HG02678 (cell line): ENCODE results near the gene FILIP1.

ENCODE experiments used
- ATAC-seq: cut with Tn5 transposase; IDR thresholded peaks from one replicate; pipeline ENCODE4 v1.9.1; 2021; ENCODE audit warnings: mild to moderate bottlenecking, moderate library complexity; ENCODE audit not compliant: unreplicated experiment

FILIP1 gene

DNA sequence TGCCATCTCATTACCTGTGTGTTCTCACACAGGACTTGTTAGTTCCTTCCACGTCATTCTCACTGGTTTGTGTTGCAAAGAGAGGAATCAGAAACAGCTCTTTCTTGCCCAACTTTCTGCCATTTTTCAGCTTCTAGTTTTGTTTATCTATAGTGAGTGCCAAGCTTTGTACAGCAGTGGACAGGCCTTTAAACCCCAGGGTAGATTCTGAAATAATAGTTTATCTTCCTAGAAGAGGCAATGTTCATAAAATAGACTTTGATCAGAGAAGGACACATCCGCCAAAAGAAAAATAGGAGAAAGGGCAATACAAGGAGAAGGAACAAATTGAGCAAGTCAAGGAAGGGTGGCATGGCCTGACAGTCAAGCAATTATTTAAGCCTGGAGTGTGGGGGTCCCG lies 191.3 kb downstream of the FILIP1 start:
- no peak for ATAC-seq

DNA sequence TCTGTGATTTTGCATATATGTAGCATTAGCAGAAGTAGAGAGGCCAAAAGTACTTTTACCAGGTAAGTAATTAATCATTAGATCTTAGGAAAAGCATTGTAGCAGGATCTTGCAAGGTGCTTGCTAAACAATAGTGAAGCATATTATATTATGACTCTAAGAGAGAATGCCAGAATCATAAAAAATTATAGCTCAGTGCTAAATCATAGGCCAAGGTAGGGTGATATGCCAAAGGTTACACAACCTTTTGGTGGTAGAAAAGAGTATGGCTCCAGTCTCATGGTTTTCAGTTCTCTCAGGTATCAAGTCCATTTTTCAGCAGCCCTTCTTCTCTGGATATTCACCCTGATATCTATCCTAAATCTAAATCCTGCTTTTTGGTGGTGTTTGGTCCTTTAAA lies 192.1 kb downstream of the FILIP1 start:
- no peak for ATAC-seq

DNA sequence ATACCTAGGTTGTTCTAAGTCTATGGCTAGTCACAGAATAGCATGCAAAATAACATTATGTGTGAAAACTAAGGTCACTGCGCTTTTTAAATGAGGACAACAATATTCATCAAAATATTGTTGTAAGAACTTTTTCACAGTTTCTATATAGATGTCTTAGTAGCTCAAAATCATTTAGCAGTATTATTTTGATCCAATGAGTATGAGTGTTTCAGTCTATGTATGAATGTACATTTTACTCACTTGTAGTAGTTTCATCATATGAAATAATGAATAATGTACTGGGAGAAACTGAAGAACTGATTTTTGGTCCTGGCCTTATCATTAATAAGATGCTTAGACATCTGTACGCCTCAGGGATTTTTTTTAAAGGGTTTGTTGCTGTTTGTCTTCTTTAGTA lies 192.5 kb downstream of the FILIP1 start:
- ATAC-seq: no peak

DNA sequence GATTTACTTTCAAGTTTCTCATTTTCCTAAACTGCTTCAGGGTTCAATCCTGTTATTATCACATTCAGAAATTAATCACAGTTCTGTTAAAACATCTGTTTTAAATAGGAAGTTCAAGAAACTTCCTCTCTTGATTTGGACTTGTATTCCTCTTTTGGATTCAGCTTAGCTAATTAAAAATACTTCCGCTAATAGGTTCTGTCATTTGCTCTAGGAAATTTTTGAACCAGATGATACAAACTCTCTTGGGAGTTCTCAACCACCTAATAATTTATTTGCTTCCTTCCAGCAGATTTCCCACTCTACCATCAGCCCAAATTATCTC lies 193.1 kb downstream of the FILIP1 start:
- ATAC-seq: no peak

DNA sequence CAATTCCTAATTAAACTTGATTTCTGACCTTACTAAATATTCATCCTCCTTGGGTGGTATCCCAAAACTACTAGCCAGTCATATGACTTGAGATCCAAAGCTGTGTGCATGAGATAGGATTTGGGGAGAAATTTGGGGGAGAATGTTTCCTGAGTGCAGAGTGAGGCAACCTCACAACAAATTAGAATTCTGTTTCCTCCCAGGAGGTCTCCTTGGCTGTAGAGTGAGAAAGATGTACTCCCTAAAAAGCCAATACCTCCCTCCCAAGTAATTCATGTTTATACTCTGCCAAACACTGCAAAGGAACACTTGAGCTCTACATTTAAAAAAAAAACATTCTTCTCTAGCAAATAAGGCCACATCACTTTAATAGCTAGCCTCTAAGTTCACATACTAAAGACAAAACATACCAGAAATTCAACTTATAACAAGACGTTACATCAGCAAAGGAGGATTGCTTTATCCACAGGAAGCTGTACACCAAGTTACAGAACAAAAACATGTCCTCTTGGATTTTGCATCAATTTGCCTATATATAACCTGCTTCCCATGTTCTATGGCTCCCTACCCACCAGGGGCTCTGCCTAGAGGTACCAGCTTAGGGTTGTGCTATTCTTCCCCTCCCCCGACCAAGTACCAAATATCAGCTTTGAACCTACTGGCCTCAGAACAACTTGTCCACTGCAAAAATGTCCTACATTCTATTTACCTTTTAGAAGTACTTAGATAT lies 193.6 kb downstream of the FILIP1 start:
- no peak for ATAC-seq

DNA sequence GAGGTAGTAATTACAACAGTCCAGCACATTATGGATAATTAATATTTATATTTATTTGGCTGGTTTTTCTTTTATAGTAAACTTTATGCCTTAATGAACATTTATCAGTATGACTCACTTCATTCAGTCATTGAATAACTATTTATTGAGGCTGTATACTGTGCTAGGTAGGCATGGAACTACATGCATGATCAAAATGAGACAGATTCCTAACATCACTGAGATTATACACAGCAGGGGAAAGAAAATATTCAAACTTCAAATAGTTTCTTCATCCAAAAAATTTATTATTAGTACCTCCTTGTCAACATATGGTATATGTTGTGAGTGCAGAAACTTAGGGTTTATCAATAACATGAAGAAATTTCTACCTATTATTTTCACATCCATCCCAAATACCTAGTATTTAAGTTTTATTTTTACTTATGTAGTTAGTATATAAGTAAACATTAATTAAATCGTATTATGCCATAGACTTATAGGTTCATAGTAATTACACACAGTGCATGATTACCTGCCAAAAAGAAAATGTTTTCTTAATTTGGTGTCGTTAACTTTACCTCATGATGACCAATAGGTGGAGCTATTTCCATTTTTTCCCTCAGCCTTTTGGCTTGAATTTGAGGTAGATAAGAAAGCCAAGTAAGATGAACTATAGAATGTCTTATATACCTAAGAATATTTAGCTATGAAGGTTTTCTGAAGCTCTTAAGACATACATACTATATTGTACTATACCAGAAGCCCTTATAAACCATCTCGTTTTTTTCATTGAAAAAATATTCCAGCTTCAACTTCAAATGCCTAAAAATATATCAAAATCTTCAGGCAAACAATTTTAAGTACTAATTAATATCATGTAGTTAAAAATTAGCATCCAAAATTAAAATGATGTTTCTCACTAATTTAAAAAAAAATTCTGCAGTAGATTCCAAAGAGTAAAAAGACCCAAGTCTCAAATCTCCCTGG lies 196.5 kb downstream of the FILIP1 start:
- peak; percentile 86 for ATAC-seq

DNA sequence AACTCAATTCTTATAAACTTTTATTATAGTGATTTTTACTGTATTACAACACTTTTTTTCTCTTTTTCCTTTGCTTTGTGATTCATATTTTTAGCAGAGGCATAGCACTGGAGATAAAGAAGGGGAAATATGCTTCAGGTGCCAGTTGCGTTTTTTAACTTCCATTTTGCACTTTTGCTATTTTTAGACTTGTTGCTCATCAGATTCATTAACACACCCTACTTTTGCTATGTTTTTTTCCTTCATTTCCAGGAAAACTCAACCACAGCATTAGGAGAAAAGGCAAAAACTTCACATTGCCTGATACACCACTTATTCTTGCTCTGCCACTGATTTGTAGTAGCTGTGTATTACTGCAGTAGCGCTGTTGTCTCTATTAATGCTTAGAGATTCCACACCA lies 201.0 kb downstream of the FILIP1 start:
- no peak for ATAC-seq

DNA sequence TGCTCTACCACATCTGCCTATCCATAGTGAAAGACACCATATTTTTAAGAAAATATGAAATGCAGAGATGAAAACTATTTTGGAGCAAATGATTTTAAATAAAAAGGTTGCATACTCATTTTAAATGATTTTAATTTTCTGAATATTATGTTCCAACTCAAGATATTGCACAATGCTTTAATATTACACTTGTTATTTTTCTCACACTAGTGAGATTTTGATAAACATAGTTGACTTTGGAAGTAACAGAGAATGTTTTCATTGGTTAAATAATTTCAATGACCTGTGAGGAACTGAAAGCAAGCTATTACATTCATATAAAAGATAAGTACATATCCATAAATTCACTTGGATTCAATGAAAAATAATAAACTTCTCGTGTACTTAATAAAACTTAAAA lies 201.9 kb downstream of the FILIP1 start:
- ATAC-seq: no peak

GRCh38 chr6:75291331-75291730 lies 202.3 kb downstream of the FILIP1 start:
- no peak for ATAC-seq

- ATAC-seq: no peak
Measured at GRCh38 chr6:75290136-75290945, 203.3 kb downstream of the FILIP1 start.

DNA sequence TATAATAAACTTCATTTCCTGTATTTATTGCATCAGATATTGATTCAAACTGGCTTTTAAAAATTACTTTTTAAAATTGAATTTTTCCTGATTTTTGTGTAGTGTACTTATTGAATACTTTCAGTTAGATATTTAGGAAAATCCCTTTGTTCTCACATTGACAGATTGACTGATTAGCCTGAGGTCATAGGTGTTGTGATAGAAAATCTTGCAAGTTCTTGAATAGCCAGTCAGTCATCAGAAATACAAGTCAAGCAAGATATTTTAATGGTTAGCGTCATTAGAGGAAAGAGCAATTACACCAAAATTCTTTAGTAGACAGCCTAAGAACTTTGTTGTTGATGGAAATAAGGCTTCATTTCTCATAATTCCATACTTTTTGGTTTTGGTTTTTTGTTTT lies 205.6 kb downstream of the FILIP1 start:
- no peak for ATAC-seq

DNA sequence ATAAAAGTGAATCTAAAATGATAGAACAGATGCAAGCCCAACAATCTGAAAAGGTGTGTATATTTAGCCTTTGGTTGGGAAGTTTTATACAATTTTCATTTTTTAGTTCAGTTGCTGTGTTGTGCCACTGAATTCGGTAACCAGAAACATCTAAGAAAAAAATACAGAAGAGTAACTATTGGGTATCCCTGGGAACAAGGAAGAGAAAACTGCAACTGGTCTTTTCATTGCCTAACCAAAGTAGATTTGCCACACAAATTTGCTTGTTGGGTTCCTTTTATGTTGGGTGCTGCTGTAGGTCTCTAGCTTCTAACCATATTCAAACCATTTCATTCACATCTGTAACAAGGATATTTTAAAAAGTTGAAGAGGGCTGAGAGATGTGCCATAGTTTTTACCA lies 206.2 kb downstream of the FILIP1 start:
- no peak for ATAC-seq

- ATAC-seq: no peak
Measured at GRCh38 chr6:75286955-75287354, 206.6 kb downstream of the FILIP1 start.

GRCh38 chr6:75285283-75285639 lies 208.3 kb downstream of the FILIP1 start:
- ATAC-seq: peak; percentile 3

- ATAC-seq: peak; percentile 89
Measured at GRCh38 chr6:75284632-75285282, 208.8 kb downstream of the FILIP1 start, which contains the start of gene TMEM30A. Gene TMEM30A, minus strand, starts transcription at chr6:75284792. Its CDS starts 154 bp downstream, at chr6:75284638.

DNA sequence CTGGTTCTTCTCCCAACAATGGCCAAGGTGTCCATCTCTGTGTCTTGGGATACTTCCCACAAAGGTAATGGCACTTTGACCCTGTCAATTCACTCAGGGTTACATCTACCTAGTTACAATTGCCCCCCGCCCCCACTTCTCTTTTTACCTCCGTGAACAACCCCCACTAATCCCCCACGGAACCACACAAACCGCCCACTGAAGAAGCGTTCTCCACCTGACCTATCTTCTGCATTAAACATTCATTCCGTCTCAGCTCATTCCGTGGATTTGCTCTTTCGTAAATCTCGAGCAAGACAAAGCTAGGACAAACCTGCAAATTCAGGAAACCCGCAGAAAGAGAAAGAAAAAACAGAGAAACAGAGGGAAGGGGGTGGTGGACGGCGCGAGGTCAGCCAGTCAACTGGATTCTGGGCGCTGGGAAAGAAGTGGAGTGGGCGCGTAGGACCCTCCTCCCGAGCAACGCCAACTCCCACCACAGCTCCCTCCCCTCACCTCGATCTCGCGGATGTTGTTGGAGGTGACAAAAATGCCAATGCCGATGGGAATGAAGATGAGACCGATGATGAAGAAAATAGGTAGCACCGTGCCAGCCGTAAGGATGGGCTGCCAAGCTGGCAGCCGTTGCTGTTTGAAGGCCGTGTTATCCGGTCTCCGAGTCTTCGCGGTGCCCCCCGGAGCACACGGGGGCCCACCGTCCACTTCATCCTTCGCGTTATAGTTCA lies 209.5 kb downstream of the FILIP1 start:
- ATAC-seq: peak; percentile 17

DNA sequence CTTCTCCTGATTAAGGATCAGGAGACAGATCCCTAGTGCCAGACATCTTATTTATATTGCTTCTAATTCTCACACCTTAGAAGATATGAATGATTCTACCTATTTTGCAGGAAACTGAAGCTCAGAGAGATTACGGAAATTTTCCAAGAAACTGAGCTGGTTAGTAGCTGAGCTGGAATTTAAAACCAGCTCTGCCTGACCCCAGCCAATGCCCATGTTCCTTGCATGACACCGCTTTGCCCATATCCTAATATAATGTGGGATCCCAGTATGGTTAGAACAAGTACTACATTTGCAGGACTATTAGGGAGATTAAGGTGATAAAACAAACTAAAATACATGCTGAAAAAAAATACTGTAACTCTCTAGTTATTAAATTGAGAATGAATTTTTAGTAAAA lies 210.9 kb downstream of the FILIP1 start:
- no peak for ATAC-seq

GRCh38 chr6:75281653-75282052 lies 211.9 kb downstream of the FILIP1 start:
- ATAC-seq: no peak

GRCh38 chr6:75280131-75280855 lies 213.3 kb downstream of the FILIP1 start:
- no peak for ATAC-seq

DNA sequence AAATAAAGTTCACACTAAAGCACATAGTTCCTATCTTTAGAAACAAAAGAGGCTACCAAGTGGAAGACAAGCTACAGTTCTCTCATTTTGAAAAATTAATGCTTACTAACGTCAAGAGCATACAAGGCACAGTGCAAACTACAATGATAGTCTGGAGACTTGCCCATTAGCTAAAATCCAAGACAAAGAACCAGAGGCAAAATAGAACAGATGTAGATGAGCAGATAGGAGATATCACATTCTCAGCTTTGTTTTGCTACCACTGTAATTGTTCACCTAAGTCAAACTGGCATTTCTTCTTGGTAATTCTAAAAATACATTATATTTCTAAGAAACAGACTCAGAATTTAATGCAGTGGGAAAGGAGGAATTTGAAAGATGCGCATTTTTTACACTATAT lies 214.2 kb downstream of the FILIP1 start:
- ATAC-seq: no peak
